Measurements from ENCODE around the gene MACF1. TPM values are rescaled to one million over a fixed set of nuclear protein-coding genes. Genes with fewer than 3 reads are reported as not detected.

The MACF1 gene
- total RNA-seq, 1 donor: 284 TPM

- no peak for TF ChIP-seq CTCF (IDR thresholded peaks at IDR 0.05; ENCODE audit: insufficient read depth, low read length)
- DNase-seq (ENCODE audit: low read depth): no peak
- H3K4me3 ChIP-seq (ENCODE audit: low read depth, low read length): no peak overlapping the region
Measured at GRCh38 chr1:39170731-39171667, 33.5 kb upstream of the MACF1 start.

DNA sequence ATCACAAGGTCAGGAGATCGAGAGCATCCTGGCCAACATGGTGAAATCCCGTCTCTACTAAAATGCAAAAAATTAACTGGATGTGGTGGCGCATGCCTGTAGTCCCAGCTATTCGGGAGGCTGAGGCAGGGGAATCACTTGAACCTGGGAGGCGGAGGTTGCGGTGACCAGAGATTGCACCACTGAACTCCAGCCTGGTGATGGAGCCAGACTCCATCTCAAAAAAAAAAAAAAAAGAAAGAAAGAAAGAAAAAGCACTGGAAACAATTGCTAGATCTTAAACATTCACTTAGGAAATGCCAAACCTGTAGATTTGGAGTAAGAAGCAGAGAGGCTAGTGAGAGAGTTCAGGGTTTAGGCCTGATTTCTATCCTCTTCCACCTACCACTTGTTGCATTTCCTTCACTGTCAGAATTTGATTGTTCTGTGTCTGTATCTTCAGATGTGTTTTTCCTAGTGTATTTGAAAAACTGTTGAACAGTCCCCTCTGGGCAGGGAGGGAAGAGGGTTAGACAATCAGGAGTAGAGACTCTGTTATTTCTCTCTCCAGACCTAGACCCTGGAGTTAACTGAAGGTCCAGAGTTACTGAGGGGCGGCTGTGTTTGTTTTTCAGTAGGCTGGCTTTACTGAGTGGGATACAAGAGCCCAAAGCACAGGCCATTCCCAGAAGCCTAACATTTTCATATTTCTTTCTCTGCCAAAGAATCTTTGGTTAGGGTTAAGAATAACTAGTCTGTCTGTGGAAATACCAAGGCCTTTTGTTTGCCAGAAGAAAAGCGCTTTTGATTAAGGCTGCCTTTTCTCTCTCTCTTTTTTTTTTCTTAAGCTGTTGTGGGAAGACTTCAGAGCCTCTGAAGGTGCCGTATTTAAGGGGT lies 31.1 kb upstream of the MACF1 start:
- peak; percentile 11 for TF ChIP-seq CTCF (IDR thresholded peaks at IDR 0.05; ENCODE audit: insufficient read depth, low read length)
- no peak overlapping the region for H3K4me3 ChIP-seq (ENCODE audit: low read depth, low read length)
- DNase-seq (ENCODE audit: low read depth): peak; percentile 67

GRCh38 chr1:39173995-39174380 lies 30.5 kb upstream of the MACF1 start:
- H3K4me3 ChIP-seq (ENCODE audit: low read depth, low read length): no peak overlapping the region
- TF ChIP-seq CTCF (IDR thresholded peaks at IDR 0.05; ENCODE audit: insufficient read depth, low read length): no peak
- peak; percentile 51 for DNase-seq (ENCODE audit: low read depth)

- no peak overlapping the region for H3K4me3 ChIP-seq (ENCODE audit: low read depth, low read length)
- DNase-seq (ENCODE audit: low read depth): no peak
- TF ChIP-seq CTCF (IDR thresholded peaks at IDR 0.05; ENCODE audit: insufficient read depth, low read length): no peak
Measured at GRCh38 chr1:39174390-39175081, 30.0 kb upstream of the MACF1 start.

DNA sequence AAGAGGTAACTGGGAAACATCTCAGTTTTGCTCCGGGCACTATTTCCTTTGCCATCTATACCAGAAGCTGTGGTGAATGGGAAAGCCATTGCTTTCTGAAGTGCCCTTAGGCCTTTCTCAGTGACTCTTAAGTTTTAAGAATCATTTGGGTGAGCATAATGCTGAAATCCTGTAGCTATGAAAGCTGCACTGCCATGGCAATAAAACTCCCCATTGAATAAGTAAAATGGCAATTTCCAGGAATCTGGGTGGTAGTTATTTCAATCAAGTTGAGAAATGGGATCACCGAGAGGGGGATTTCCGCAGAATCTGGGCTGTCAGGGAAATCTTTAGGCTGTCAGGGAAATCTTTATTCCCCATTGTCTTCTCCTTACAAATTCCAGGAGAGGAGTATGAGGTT lies 26.8 kb upstream of the MACF1 start:
- no peak for TF ChIP-seq CTCF (IDR thresholded peaks at IDR 0.05; ENCODE audit: insufficient read depth, low read length)
- H3K4me3 ChIP-seq (ENCODE audit: low read depth, low read length): no peak overlapping the region
- DNase-seq (ENCODE audit: low read depth): no peak

Data from fibroblast of the aortic adventitia (primary cell).